IMR-90 (cell line): Measurements from ENCODE around the gene MIER2. TPM values are rescaled to one million over a fixed set of nuclear protein-coding genes. Genes with fewer than 3 reads are reported as not detected.

Experiments used
- ATAC-seq: fragments of 200-7000 bp; cut with Tn5 transposase; 2 replicates; pipeline ENCODE4 v1.9.1; 2020; ENCODE audit warnings: low read depth, mild to moderate bottlenecking, moderate library complexity
- BruUV-seq: library from RNA; stranded (reverse); fragments of 400-500 nt; replicated peaks from 2 replicates; lab custom pipeline; 2021; lab: Mats Ljungman, UMichigan
- CTCF ChIA-PET: fragments of 300-600 bp; formaldehyde crosslinking; extraction: SDS; loops from one replicate; lab custom pipeline; 2021; ENCODE audit warnings: antibody characterized with exemption; lab: Yijun Ruan, JAX
- POLR2A ChIA-PET: fragments of 300-600 bp; sonication (Branson Sonifier 250); formaldehyde crosslinking; loops from one replicate; lab custom pipeline; 2022; ENCODE audit warnings: antibody characterized with exemption; ENCODE audit not compliant: unreplicated experiment; lab: Charles Lee
- DNase-seq: peaks from one replicate; pipeline ENCODE4 v3.0.0; 2013
- H2AFZ ChIP-seq: replicated peaks from 2 replicates; pipeline ENCODE3; 2013; ENCODE audit warnings: low read length, mild to moderate bottlenecking; ENCODE audit not compliant: poor library complexity
- H2AK5ac ChIP-seq: 2 replicates; pipeline ENCODE4 v1.6.1; 2013; ENCODE audit warnings: low read depth, low read length, inconsistent platforms
- H2AK9ac ChIP-seq: replicated peaks from 2 replicates; pipeline ENCODE3; 2013; ENCODE audit warnings: mild to moderate bottlenecking, low read depth, low read length, moderate library complexity; ENCODE audit not compliant: poor library complexity
- H2BK120ac ChIP-seq: 2 replicates; pipeline ENCODE4 v1.6.1; 2013; ENCODE audit warnings: low read depth, low read length, inconsistent platforms
- H2BK15ac ChIP-seq: 3 replicates; pipeline ENCODE4 v1.6.1; 2013; ENCODE audit warnings: low read depth, low read length, inconsistent platforms
- H2BK20ac ChIP-seq: 2 replicates; pipeline ENCODE4 v1.6.1; 2013; ENCODE audit warnings: low read depth, mild to moderate bottlenecking, inconsistent platforms, low read length, moderate library complexity
- H2BK5ac ChIP-seq: 2 replicates; pipeline ENCODE4 v1.6.1; 2013; ENCODE audit warnings: mild to moderate bottlenecking, low read depth, low read length, inconsistent platforms; ENCODE audit not compliant: poor library complexity, severe bottlenecking
- H3K14ac ChIP-seq: replicated peaks from 2 replicates; pipeline ENCODE4 v1.6.1; 2013; ENCODE audit warnings: low read depth, low read length, inconsistent platforms
- H3K18ac ChIP-seq: 2 replicates; pipeline ENCODE4 v1.6.1; 2013; ENCODE audit warnings: low read depth, low read length, control low read depth
- H3K23ac ChIP-seq: 2 replicates; pipeline ENCODE4 v1.6.1; 2013; ENCODE audit warnings: low read depth, low read length, inconsistent platforms
- H3K27ac ChIP-seq: 2 replicates; pipeline ENCODE4 v1.5.1; 2013; ENCODE audit warnings: mild to moderate bottlenecking, control low read depth, low read length; ENCODE audit not compliant: insufficient read depth
- H3K27me3 ChIP-seq: 2 replicates; pipeline ENCODE4 v1.6.1; 2013; ENCODE audit warnings: low read length; ENCODE audit not compliant: control insufficient read depth, insufficient read depth
- H3K36me3 ChIP-seq: 2 replicates; pipeline ENCODE4 v1.6.1; 2013; ENCODE audit warnings: low read length, mixed read lengths; ENCODE audit not compliant: control insufficient read depth, insufficient read depth
- H3K4ac ChIP-seq: 2 replicates; pipeline ENCODE4 v1.6.1; 2013; ENCODE audit warnings: low read depth, low read length, inconsistent platforms
- H3K4me1 ChIP-seq: 2 replicates; pipeline ENCODE4 v1.6.1; 2013; ENCODE audit warnings: low read length, mixed read lengths; ENCODE audit not compliant: control insufficient read depth, insufficient read depth
- H3K4me2 ChIP-seq: 2 replicates; pipeline ENCODE4 v1.6.1; 2013; ENCODE audit warnings: low read depth, mild to moderate bottlenecking, control low read depth, low read length, moderate library complexity
- H3K4me3 ChIP-seq: 2 replicates; pipeline ENCODE4 v1.5.1; 2013; ENCODE audit warnings: low read depth, mild to moderate bottlenecking, control low read depth, low read length, moderate library complexity; ENCODE audit not compliant: insufficient read depth
- H3K56ac ChIP-seq: 2 replicates; pipeline ENCODE4 v1.6.1; 2013; ENCODE audit warnings: low read length, inconsistent platforms; ENCODE audit not compliant: insufficient read depth; ENCODE audit errors: extremely low read depth
- H3K79me1 ChIP-seq, 2 experiments: 2 replicates each; pipeline ENCODE4 v1.6.1; 2013; ENCODE audit warnings: low read length in 2 of 2, inconsistent platforms in 1 of 2, low read depth in 1 of 2
- H3K9ac ChIP-seq: 2 replicates; pipeline ENCODE4 v1.6.1; 2013; ENCODE audit warnings: low read depth, low read length, control low read depth
- H3K9me1 ChIP-seq: 2 replicates; pipeline ENCODE4 v1.6.1; 2013; ENCODE audit warnings: low read length, inconsistent platforms; ENCODE audit not compliant: insufficient read depth
- H3K9me3 ChIP-seq: 2 replicates; pipeline ENCODE4 v1.6.1; 2013; ENCODE audit warnings: low read length; ENCODE audit not compliant: control insufficient read depth, insufficient read depth
- H4K20me1 ChIP-seq: 2 replicates; pipeline ENCODE4 v1.6.1; 2013; ENCODE audit warnings: low read length, inconsistent platforms; ENCODE audit not compliant: insufficient read depth
- H4K5ac ChIP-seq: 2 replicates; pipeline ENCODE4 v1.6.1; 2013; ENCODE audit warnings: mild to moderate bottlenecking, low read depth, low read length, control low read depth
- H4K8ac ChIP-seq, 2 experiments: 2 replicates each; pipeline ENCODE4 v1.6.1; 2013; ENCODE audit warnings: low read depth in 2 of 2, low read length in 2 of 2, control low read depth in 1 of 2, inconsistent platforms in 1 of 2
- H4K91ac ChIP-seq: 2 replicates; pipeline ENCODE4 v1.6.1; 2013; ENCODE audit warnings: low read depth, low read length, inconsistent platforms; ENCODE audit not compliant: insufficient read depth
- CEBPB ChIP-seq: IDR thresholded peaks from 2 replicates; pipeline ENCODE4 v1.6.1; 2012; ENCODE audit warnings: low read depth, low read length, improper control_type of control experiment
- CHD1 ChIP-seq: IDR thresholded peaks from 2 replicates; pipeline ENCODE4 v1.6.1; 2012; ENCODE audit warnings: low read depth, low read length, improper control_type of control experiment
- MAFK ChIP-seq: IDR thresholded peaks from 2 replicates; pipeline ENCODE4 v1.6.1; 2012; ENCODE audit warnings: low read depth, low read length, improper control_type of control experiment
- MAZ ChIP-seq: IDR thresholded peaks from 2 replicates; pipeline ENCODE4 v1.6.1; 2012; ENCODE audit warnings: low read depth, mild to moderate bottlenecking, low read length, improper control_type of control experiment, moderate library complexity, borderline replicate concordance
- MXI1 ChIP-seq: IDR thresholded peaks from 2 replicates; pipeline ENCODE4 v1.6.1; 2012; ENCODE audit warnings: low read depth, mild to moderate bottlenecking, low read length, moderate library complexity, borderline replicate concordance
- POLR2A ChIP-seq: IDR thresholded peaks from 2 replicates; pipeline ENCODE4 v1.6.1; 2012; ENCODE audit warnings: mild to moderate bottlenecking, low read depth, low read length
- RAD21 ChIP-seq: IDR thresholded peaks from 2 replicates; pipeline ENCODE4 v1.6.1; 2012; ENCODE audit warnings: low read length, improper control_type of control experiment
- RFX5 ChIP-seq: IDR thresholded peaks from 2 replicates; pipeline ENCODE4 v1.8.0; 2012; ENCODE audit warnings: low read depth, mild to moderate bottlenecking, low read length, moderate library complexity
- SMC3 ChIP-seq: fragments of 150-350 bp; IDR thresholded peaks from 2 replicates; pipeline ENCODE4 v1.6.1; 2016; ENCODE audit warnings: low read depth, mild to moderate bottlenecking, antibody characterized with exemption, low read length, moderate library complexity
- WGBS, 2 experiments: methylation state at CpG; one replicate each; pipeline versions ENCODE4 v1.1.5 to v1.1.7; 2013; ENCODE audit warnings: missing lambda C conversion rate in 2 of 2; ENCODE audit not compliant: insufficient read length in 1 of 2; ENCODE audit errors: extremely low coverage in 2 of 2; 5-methylcytosine and 5-hydroxymethylcytosine counted together
- dilution Hi-C: fragments of 300-500 bp; cut with HindIII; formaldehyde crosslinking; loops from one replicate; pipeline ENCODE4 v1.14.3; 2018; ENCODE audit warnings: low sequenced_read_pairs; ENCODE audit not compliant: unreplicated experiment
- in situ Hi-C: fragments of 300-500 bp; cut with MboI; formaldehyde crosslinking; loops from 3 replicates; pipeline ENCODE4 v1.14.3; 2019; ENCODE audit warnings: low sequenced_read_pairs, inconsistent platforms, mixed read lengths
- intact Hi-C: fragments of 100-400 bp; cut with micrococcal nuclease; formaldehyde crosslinking; loops from 2 replicates; pipeline ENCODE4 v1.10.0; 2022
- polyA plus RNA-seq, 3 experiments: library from polyadenylated mRNA; depleted of rRNA; stranded (reverse); fragments of >200 nt; gene quantifications; 2 replicates each; pipeline ENCODE4 v1.2.3, GENCODE V29; 2012; ENCODE audit warnings: low replicate concordance in 1 of 3
- total RNA-seq: library from RNA; depleted of rRNA; stranded (reverse); fragments of >200 nt; gene quantifications from 2 replicates; pipeline ENCODE4 v1.2.3, GENCODE V29; 2012
- TF ChIP-seq, protein P1 (sequence below): fragments of 150-350 bp; IDR thresholded peaks from 2 replicates; pipeline ENCODE4 v1.6.1; 2017; ENCODE audit warnings: mild to moderate bottlenecking, antibody characterized with exemption, low read length, low read depth
- TF ChIP-seq, protein P2 (sequence below): fragments of 150-350 bp; IDR thresholded peaks from 2 replicates; pipeline ENCODE4 v1.6.1; 2016; ENCODE audit warnings: low read depth, mild to moderate bottlenecking, low read length, moderate library complexity, borderline replicate concordance

MIER2 gene
- total and polyA plus RNA-seq, 2 of the 4 experiments (the other 2 are of a cell fraction): 28.0 to 28.4 TPM

DNA sequence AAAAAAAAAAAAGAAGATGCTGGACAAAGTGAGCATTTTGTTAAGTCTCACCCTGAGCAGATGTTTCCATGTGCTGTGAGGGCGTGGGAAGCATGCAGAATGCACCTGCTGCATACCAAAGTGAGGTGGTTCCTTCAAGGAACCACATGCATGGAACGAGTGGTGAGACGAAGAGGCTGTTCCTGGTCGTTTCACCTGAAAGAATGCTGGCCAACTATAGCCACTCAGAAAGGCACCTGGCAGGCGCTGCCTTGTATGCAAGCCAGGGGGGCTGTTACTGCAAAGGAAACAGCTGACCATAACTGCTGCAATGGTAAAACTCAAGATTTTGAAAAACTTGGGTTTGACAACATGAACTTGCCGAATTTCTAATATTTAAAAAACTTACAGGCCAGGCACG is 14.7 kb downstream of the MIER2 start:
- TF ChIP-seq CHD1 (no peak), SMC3 (no peak), MAZ (no peak), POLR2A (no peak), CEBPB (no peak), RFX5 (no peak), MAFK (no peak), RAD21 (no peak), MXI1 (no peak)
- TF ChIP-seq, protein P1, sequence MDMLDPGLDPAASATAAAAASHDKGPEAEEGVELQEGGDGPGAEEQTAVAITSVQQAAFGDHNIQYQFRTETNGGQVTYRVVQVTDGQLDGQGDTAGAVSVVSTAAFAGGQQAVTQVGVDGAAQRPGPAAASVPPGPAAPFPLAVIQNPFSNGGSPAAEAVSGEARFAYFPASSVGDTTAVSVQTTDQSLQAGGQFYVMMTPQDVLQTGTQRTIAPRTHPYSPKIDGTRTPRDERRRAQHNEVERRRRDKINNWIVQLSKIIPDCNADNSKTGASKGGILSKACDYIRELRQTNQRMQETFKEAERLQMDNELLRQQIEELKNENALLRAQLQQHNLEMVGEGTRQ: no peak
- TF ChIP-seq, protein P2, sequence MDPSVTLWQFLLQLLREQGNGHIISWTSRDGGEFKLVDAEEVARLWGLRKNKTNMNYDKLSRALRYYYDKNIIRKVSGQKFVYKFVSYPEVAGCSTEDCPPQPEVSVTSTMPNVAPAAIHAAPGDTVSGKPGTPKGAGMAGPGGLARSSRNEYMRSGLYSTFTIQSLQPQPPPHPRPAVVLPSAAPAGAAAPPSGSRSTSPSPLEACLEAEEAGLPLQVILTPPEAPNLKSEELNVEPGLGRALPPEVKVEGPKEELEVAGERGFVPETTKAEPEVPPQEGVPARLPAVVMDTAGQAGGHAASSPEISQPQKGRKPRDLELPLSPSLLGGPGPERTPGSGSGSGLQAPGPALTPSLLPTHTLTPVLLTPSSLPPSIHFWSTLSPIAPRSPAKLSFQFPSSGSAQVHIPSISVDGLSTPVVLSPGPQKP: no peak
- H3K56ac ChIP-seq: no peak overlapping the region
- no peak for DNase-seq
- peaks cover 70% of the 10 kb centered on the region for H3K36me3 ChIP-seq
- H2BK20ac ChIP-seq: no peak overlapping the region
- no peak overlapping the region for H3K18ac ChIP-seq
- no peak overlapping the region for H3K27ac ChIP-seq
- H3K79me1 ChIP-seq: peaks cover 4 to 59% of the 10 kb centered on the region in 2 experiments
- H2BK5ac ChIP-seq: no peak overlapping the region
- no peak overlapping the region for H3K9ac ChIP-seq
- peak overlapping the region; percentile 28 for H2AK9ac ChIP-seq
- H3K9me3 ChIP-seq: peaks cover 20% of the 10 kb centered on the region
- ATAC-seq: no peak
- H2BK15ac ChIP-seq: no peak overlapping the region
- BruUV-seq: no TSS peak
- no peak overlapping the region for H4K8ac ChIP-seq
- peaks cover 26% of the 10 kb centered on the region for H4K20me1 ChIP-seq
- intact Hi-C loops (no loop called here), dilution Hi-C loops (no loop called here), in situ Hi-C loops (no loop called here)
- no peak overlapping the region for H2AFZ ChIP-seq
- no peak overlapping the region for H3K23ac ChIP-seq
- no peaks in the 10 kb centered on the region for H3K27me3 ChIP-seq
- H2AK5ac ChIP-seq: no peak overlapping the region
- H4K5ac ChIP-seq: no peak overlapping the region
- H2BK120ac ChIP-seq: no peak overlapping the region
- H3K14ac ChIP-seq: no peak overlapping the region
- H3K4me3 ChIP-seq: no peak overlapping the region
- ChIA-PET POLR2A (no interaction called here), CTCF (no interaction called here)
- H3K4me1 ChIP-seq: peaks cover 2% of the 10 kb centered on the region
- H3K4ac ChIP-seq: no peak overlapping the region
- no peak overlapping the region for H4K91ac ChIP-seq
- peaks cover 6% of the 10 kb centered on the region for H3K9me1 ChIP-seq
- WGBS, 2 experiments: 100% methylated on average over 5 of the region's 7 CpGs; no CpG with 5 or more reads in 1 of the 2 experiments
- H3K4me2 ChIP-seq: no peak overlapping the region
